Measurements from ENCODE around the gene MTCL1.

Gene MTCL1

DNA sequence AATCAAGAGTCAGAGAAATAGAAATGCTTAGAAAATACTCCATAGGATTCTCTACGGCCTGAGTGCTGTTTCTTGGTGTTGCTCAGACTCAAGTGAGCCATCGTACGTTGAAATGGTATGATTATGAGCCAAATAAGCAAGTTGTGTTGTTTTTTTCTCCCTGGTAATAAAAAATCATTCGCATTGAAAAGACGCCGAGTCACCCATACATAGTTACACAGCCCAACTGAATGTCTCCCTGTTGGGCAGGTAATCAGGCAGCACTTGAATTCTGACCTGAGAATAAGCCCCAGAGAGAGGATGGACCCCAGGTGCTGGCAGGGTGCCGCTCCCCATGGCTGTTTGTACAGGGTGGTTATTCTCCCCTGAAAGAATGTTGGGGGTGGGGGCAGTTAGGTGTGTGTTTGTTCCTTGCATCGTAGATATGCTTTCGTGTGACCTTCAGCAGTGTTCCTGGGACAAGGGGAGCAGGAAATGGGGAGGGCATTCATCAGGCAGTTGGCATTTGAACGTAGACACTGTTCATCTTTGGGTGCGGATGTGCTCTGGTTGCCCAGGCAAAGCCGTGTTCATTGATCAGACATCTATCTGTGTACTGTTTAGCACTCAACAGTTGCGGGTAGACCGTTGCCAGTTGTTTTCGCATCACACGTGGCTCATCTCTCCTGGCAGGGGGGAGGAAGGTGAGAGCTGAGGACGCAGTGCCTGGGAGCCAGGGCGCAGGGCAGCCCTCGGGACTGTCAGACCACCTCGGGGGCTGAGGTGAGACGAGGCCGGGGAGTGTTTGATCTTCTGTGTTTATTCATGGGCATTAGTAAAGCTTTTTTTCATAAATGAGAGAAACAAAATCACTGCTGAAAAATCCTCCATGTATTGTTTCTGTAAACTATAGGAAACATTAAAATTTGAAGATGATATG lies 27.3 kb downstream of the MTCL1 start:
- H3K4me3 ChIP-seq (ENCODE audit: low read length), result no peak overlapping the region
- TF ChIP-seq ZNF274 (IDR thresholded peaks at IDR 0.05; ENCODE audit: low read depth, low read length), result no peak

- no peak overlapping the region for H3K4me3 ChIP-seq (ENCODE audit: low read length)
- no peak for TF ChIP-seq ZNF274 (IDR thresholded peaks at IDR 0.05; ENCODE audit: low read depth, low read length)
Observed at GRCh38 chr18:8734496-8734895, 29.1 kb downstream of the MTCL1 start.

- TF ChIP-seq ZNF274 (IDR thresholded peaks at IDR 0.05; ENCODE audit: low read depth, low read length), result no peak
Observed at GRCh38 chr18:8735274-8735673, 29.9 kb downstream of the MTCL1 start.

GRCh38 chr18:8741117-8741516 lies 35.8 kb downstream of the MTCL1 start:
- no peak overlapping the region for H3K4me3 ChIP-seq (ENCODE audit: low read length)
- TF ChIP-seq ZNF274 (IDR thresholded peaks at IDR 0.05; ENCODE audit: low read depth, low read length), result no peak

More at GRCh38 chr18:8735274-8735673, 29.9 kb downstream of the MTCL1 start:
- no peak overlapping the region for H3K4me3 ChIP-seq (ENCODE audit: low read length)

- TF ChIP-seq ZNF274 (IDR thresholded peaks at IDR 0.05; ENCODE audit: low read depth, low read length), result no peak
- H3K4me3 ChIP-seq (ENCODE audit: low read length), result no peak overlapping the region
Observed at GRCh38 chr18:8741532-8741931, 36.2 kb downstream of the MTCL1 start.

DNA sequence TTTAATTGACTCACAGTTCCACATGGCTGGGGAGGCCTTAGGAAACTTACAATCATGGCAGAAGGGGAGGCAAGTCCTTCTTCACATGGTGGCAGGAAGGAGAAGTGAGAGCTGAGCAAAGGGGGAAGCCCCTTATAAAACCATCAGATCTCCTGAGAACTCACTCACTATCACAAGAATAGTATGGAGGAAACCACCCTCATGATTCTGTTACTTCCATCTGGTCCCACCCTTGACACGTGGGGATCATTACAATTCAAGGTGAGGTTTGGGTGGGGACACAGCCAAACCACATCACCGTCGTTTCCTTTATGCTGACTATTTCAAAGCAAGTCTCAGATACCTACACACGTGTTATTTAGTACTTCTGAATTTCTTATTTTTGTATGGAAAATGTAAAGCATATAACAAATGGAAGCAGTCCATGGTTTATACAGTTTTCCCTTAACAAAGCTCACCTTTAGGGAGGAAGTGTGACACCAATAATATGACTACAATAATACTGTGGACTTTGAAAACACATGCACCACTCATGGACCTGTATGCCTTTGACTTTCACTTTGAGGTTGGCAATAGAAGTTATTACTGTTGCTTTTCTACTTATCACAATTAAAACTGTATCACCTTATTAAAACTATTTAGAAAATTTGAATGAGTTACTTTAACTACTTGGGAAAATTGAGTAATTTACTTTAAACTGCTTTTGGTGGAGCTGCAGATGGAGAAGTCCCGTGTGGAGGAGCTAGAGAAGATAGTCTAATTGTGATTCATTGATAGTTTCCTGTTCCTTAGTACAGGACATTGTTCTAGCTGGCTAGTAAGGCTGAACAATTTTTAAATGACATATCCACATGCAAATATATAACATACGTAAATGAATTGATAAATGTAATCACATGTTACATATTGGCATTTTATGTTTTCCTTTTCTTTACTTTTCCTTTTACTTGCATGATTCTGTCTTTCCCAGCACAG lies 37.3 kb downstream of the MTCL1 start:
- H3K4me3 ChIP-seq (ENCODE audit: low read length), result no peak overlapping the region
- no peak for TF ChIP-seq ZNF274 (IDR thresholded peaks at IDR 0.05; ENCODE audit: low read depth, low read length)

- TF ChIP-seq ZNF274 (IDR thresholded peaks at IDR 0.05; ENCODE audit: low read depth, low read length), result no peak
- no peak overlapping the region for H3K4me3 ChIP-seq (ENCODE audit: low read length)
Observed at GRCh38 chr18:8744038-8744437, 38.7 kb downstream of the MTCL1 start.

DNA sequence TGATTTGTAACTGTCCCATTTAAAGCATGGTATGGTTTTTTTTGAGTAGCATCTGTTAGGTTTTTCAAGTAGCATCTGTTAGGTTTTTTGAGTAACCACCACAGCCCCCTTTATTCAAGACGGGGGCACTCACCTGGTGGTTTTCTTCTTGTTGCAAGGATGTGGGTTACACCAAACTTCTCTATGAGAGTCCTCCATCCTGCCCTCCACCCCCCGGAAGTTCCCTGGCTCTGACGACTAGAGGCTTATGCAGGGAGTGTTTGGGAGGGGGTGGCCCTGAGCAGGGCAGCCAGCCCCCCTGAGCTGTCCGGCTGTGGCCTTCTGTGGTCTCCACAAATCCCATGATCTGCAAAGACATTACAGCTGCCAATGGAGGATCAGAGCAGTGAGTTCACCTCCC lies 39.3 kb downstream of the MTCL1 start:
- no peak overlapping the region for H3K4me3 ChIP-seq (ENCODE audit: low read length)
- TF ChIP-seq ZNF274 (IDR thresholded peaks at IDR 0.05; ENCODE audit: low read depth, low read length), result no peak

GRCh38 chr18:8745355-8746014 lies 40.1 kb downstream of the MTCL1 start:
- no peak overlapping the region for H3K4me3 ChIP-seq (ENCODE audit: low read length)
- no peak for TF ChIP-seq ZNF274 (IDR thresholded peaks at IDR 0.05; ENCODE audit: low read depth, low read length)

GRCh38 chr18:8747440-8747937 lies 42.1 kb downstream of the MTCL1 start:
- H3K4me3 ChIP-seq (ENCODE audit: low read length), result no peak overlapping the region
- no peak for TF ChIP-seq ZNF274 (IDR thresholded peaks at IDR 0.05; ENCODE audit: low read depth, low read length)

DNA sequence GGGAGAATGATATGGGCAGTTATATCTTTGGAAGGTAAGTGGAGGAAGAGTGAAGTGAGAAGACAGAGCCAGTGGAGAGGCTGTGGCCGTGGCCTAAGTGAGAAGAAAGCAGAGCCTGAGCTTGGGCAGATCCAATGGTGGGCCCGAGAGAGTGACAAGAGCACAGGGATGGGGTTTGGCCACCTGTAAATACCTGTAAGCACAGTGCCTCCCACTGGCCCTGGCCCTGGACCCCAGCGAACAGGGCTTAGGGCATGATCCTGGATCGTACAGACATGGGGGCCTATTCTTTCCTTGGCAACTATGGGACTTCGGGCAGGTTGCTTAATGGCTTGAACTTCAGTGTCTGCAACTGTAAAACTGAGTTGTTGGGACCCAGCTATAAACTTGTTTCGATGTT lies 44.1 kb downstream of the MTCL1 start:
- no peak overlapping the region for H3K4me3 ChIP-seq (ENCODE audit: low read length)
- TF ChIP-seq ZNF274 (IDR thresholded peaks at IDR 0.05; ENCODE audit: low read depth, low read length), result no peak

DNA sequence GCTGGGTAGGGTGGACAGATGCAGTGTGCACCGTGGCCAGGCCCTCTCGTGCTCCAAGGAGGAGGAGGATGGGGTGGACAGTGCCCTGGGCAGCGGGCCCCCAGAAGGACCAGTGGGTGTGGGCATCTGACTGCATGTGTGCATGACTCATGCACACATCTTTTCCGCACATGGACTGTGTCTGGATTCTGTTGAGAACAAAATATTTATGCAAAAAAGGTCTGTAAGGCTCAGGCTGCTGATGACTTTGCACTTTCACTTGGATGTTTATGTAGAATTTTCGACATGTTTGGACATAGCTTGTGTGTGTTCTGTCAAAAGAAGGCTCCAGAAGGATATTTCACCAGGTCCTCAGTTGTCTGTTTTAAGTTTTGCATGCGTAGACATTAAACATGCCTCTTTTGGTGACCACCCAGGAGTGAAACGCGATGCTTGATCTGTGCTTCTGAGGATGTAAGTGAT lies 45.6 kb downstream of the MTCL1 start:
- TF ChIP-seq ZNF274 (IDR thresholded peaks at IDR 0.05; ENCODE audit: low read depth, low read length), result no peak
- no peak overlapping the region for H3K4me3 ChIP-seq (ENCODE audit: low read length)

GRCh38 chr18:8751692-8752091 lies 46.3 kb downstream of the MTCL1 start:
- TF ChIP-seq ZNF274 (IDR thresholded peaks at IDR 0.05; ENCODE audit: low read depth, low read length), result no peak
- H3K4me3 ChIP-seq (ENCODE audit: low read length), result no peak overlapping the region

DNA sequence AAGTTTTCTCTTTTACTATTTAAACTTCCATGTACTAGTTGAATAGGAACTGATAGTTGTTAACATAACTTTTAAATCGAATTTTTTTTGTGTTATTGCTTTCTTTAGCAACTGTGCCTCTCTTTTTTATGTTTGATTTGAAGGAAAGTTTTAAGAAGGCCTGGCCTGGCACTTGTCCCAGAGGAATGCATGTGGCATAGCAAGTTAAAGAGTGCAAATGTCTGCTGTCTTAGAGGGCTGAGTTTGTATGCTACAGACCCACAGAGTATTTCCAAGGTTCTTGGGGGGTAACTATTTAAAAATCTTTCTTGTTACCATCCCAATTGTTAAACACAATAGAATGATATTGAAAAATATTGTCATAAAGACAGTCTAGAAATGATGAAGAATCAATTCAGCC lies 47.0 kb downstream of the MTCL1 start:
- no peak for TF ChIP-seq ZNF274 (IDR thresholded peaks at IDR 0.05; ENCODE audit: low read depth, low read length)
- H3K4me3 ChIP-seq (ENCODE audit: low read length), result no peak overlapping the region
